Activated CD8-positive, alpha-beta T cell treated with anti-CD3 and anti-CD28 coated beads for 36 hours (primary cell): ENCODE data around the gene YTHDC1. TPM values are rescaled to one million over a fixed set of nuclear protein-coding genes. Genes with fewer than 3 reads are reported as not detected.

Experiments
- ATAC-seq: fragments of 200-7000 bp; cut with Tn5 transposase; one replicate; pipeline ENCODE4 v1.10.0; 2021; ENCODE audit warnings: mild to moderate bottlenecking, moderate library complexity
- CTCF ChIA-PET: fragments of 350-600 bp; sonication (Branson Sonifier 250); formaldehyde crosslinking; loops from one replicate; lab custom pipeline; 2021; ENCODE audit warnings: antibody characterized with exemption; lab: Charles Lee
- POLR2A ChIA-PET: fragments of 350-600 bp; sonication (Branson Sonifier 250); formaldehyde crosslinking; loops from one replicate; lab custom pipeline; 2021; ENCODE audit warnings: antibody characterized with exemption; lab: Charles Lee
- DNase-seq: peaks from one replicate; pipeline ENCODE4 v3.0.0-alpha.2; 2020
- H3K27ac Mint-ChIP-seq: one replicate; pipeline ENCODE4 v1.8.0; 2021; ENCODE audit warnings: mild to moderate bottlenecking, mixed read lengths
- H3K27me3 Mint-ChIP-seq: one replicate; pipeline ENCODE4 v1.8.0; 2021; ENCODE audit warnings: mixed read lengths
- H3K36me3 Mint-ChIP-seq: one replicate; pipeline ENCODE4 v1.8.0; 2021; ENCODE audit warnings: low read depth, mixed read lengths
- H3K4me1 Mint-ChIP-seq: one replicate; pipeline ENCODE4 v1.8.0; 2021; ENCODE audit warnings: low read depth, mixed read lengths
- H3K4me3 Mint-ChIP-seq: one replicate; pipeline ENCODE4 v1.8.0; 2021; ENCODE audit warnings: mild to moderate bottlenecking, moderate library complexity, mixed read lengths
- H3K9me3 Mint-ChIP-seq: one replicate; pipeline ENCODE4 v1.8.0; 2021; ENCODE audit warnings: mixed read lengths
- CTCF ChIP-seq: fragments of 200-600 bp; IDR thresholded peaks from one replicate; pipeline ENCODE4 v1.8.0; 2022; ENCODE audit warnings: antibody characterized with exemption, mild to moderate bottlenecking
- intact Hi-C: fragments of 100-400 bp; cut with micrococcal nuclease; formaldehyde crosslinking; loops from one replicate; pipeline ENCODE4 v1.10.0; 2022
- total RNA-seq, 2 experiments: library from RNA; stranded (reverse); gene quantifications; one replicate each; pipeline ENCODE4 v1.2.3, GENCODE V29; 2021

YTHDC1 gene
- total RNA-seq, 2 experiments from 2014 or later, result 74.7 to 75.4 TPM

DNA sequence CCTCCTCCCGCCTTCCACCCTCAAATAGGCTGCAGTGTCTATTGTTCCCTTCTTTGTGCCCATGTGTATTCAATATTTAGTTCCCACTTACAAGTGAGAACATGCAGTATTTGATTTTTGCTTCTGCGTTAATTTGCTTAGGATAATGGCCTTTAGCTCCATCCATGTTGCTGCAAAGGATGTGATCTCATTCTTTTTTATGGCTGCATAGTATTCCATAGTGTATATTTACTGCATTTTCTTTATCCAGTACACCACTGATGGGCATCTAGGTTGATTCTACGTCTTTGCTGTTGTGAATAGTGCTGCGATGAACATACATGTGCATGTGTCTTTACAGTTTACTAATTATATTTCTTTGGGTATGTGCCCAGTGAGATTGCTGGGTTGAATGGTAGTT is 52.8 kb downstream of the YTHDC1 start:
- CTCF ChIA-PET, result no interaction called here
- H3K27ac Mint-ChIP-seq, result no peak overlapping the region

DNA sequence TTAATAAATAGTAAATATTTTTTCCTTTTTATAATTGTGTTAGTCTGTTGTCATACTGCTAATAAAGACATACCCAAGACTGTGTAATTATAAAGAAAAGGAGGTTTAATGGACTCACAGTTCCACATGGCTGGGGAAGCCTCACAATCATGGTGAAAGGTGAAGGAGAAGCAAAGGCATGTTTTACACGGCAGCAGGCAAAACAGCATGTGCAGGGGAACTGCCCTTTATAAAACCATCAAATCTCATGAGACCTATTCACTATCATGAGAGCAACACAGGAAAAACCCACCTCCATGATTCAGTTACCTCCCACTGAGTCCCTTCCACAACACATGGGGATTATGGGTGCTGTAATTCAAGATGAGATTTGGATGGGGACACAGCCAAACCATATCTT is 58.6 kb downstream of the YTHDC1 start:
- peaks cover 7% of the 10 kb centered on the region for H3K27me3 Mint-ChIP-seq
- no peak for DNase-seq
- no peak for TF ChIP-seq CTCF
- H3K36me3 Mint-ChIP-seq, result no peaks in the 10 kb centered on the region
- H3K4me1 Mint-ChIP-seq, result no peaks in the 10 kb centered on the region
- peaks cover 3% of the 10 kb centered on the region for H3K9me3 Mint-ChIP-seq
- intact Hi-C loops, result no loop called here
- no peak overlapping the region for H3K4me3 Mint-ChIP-seq
- ATAC-seq, result no peak
- CTCF ChIA-PET, result no interaction called here
- H3K27ac Mint-ChIP-seq, result no peak overlapping the region
- POLR2A ChIA-PET, result no interaction called here

More for the DNA sequence above, 52.8 kb downstream of the YTHDC1 start:
- Mint-ChIP-seq H3K4me1 (no peaks in the 10 kb centered on the region), H3K27me3 (peaks cover 7% of the 10 kb centered on the region), H3K4me3 (no peak overlapping the region), H3K9me3 (no peaks in the 10 kb centered on the region), H3K36me3 (no peaks in the 10 kb centered on the region)
- POLR2A ChIA-PET, result no interaction called here
- intact Hi-C loops, result no loop called here
- no peak for TF ChIP-seq CTCF
- DNase-seq (no peak), ATAC-seq (no peak)

DNA sequence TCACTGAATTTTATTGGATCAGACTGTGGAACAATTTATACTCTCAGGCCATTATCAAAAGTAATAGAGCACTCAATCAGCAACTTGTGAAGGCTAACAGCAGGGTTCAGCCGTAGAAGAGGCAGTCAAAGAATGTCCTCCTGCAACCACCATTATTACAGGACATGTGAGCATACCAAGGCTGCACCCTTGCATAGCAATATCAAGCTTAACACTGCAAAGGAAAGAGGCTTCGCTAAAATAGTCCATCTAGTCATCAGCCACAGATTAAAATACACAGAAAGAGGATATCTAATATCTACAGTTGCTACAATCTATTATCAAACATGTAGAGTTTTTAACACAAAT is 61.5 kb downstream of the YTHDC1 start:
- no peaks in the 10 kb centered on the region for H3K36me3 Mint-ChIP-seq
- intact Hi-C loops, result no loop called here
- CTCF ChIA-PET, result no interaction called here
- ATAC-seq (no peak), DNase-seq (no peak)
- no peak overlapping the region for H3K4me3 Mint-ChIP-seq
- POLR2A ChIA-PET, result no interaction called here
- no peak overlapping the region for H3K27ac Mint-ChIP-seq
- peaks cover 2% of the 10 kb centered on the region for H3K27me3 Mint-ChIP-seq
- no peaks in the 10 kb centered on the region for H3K4me1 Mint-ChIP-seq
- peaks cover 3% of the 10 kb centered on the region for H3K9me3 Mint-ChIP-seq
- no peak for TF ChIP-seq CTCF

- Mint-ChIP-seq H3K4me3 (no peak overlapping the region), H3K27me3 (peaks cover 2% of the 10 kb centered on the region), H3K4me1 (no peaks in the 10 kb centered on the region), H3K9me3 (peaks cover 3% of the 10 kb centered on the region), H3K27ac (no peak overlapping the region), H3K36me3 (no peaks in the 10 kb centered on the region)
- ChIA-PET POLR2A (no interaction called here), CTCF (no interaction called here)
- TF ChIP-seq CTCF, result no peak
- ATAC-seq (no peak), DNase-seq (no peak)
- intact Hi-C loops, result no loop called here
Observed at GRCh38 chr4:68287704-68288392, 62.0 kb downstream of the YTHDC1 start.

- CTCF ChIA-PET, result no interaction called here
- no peak for TF ChIP-seq CTCF
- Mint-ChIP-seq H3K27me3 (peaks cover 2% of the 10 kb centered on the region), H3K36me3 (no peaks in the 10 kb centered on the region), H3K9me3 (no peaks in the 10 kb centered on the region), H3K4me1 (no peaks in the 10 kb centered on the region), H3K4me3 (no peak overlapping the region), H3K27ac (no peak overlapping the region)
- no peak for ATAC-seq
- intact Hi-C loops, result no loop called here
- DNase-seq, result no peak
- POLR2A ChIA-PET, result no interaction called here
Observed at GRCh38 chr4:68283714-68284113, 66.2 kb downstream of the YTHDC1 start.
